CD4-positive, CD25-positive, alpha-beta regulatory T cell (primary cell): ENCODE measurements around the gene CERS4. TPM values are rescaled to one million over a fixed set of nuclear protein-coding genes. Genes with fewer than 3 reads are reported as not detected.

ENCODE experiments used
- ATAC-seq, 2 donors: fragments of 150-1000 bp; cut with Tn5 transposase; one replicate each; pipeline ENCODE4 v1.10.0; 2021; ENCODE audit warnings: low read depth in 2 of 2, moderate number of reproducible peaks in 2 of 2, moderate library complexity in 1 of 2
- DNase-seq, 3 donors: peaks; one replicate each; pipeline versions ENCODE4 v3.0.0 to v3.0.0-alpha.2; 2012 to 2022; ENCODE audit warnings: mixed read lengths in 1 of 3
- H3K27ac ChIP-seq: one replicate; pipeline ENCODE4 v1.7.0; 2013; ENCODE audit warnings: mild to moderate bottlenecking, low read length; ENCODE audit not compliant: insufficient read depth, poor library complexity, severe bottlenecking
- H3K27me3 ChIP-seq: one replicate; pipeline ENCODE4 v1.7.0; 2013; ENCODE audit warnings: low read length; ENCODE audit not compliant: control insufficient read depth, insufficient read depth
- H3K36me3 ChIP-seq: one replicate; pipeline ENCODE4 v1.7.0; 2013; ENCODE audit warnings: mild to moderate bottlenecking, low read length, moderate library complexity; ENCODE audit not compliant: control insufficient read depth, insufficient read depth
- H3K4me1 ChIP-seq: 2 replicates; pipeline ENCODE4 v1.7.0; 2013; ENCODE audit warnings: mild to moderate bottlenecking, low read length; ENCODE audit not compliant: insufficient read depth, control insufficient read depth, poor library complexity, severe bottlenecking
- H3K4me3 ChIP-seq: one replicate; pipeline ENCODE4 v1.7.0; 2013; ENCODE audit warnings: low read depth, mild to moderate bottlenecking, low read length, moderate library complexity
- H3K9me3 ChIP-seq, 2 experiments: 1 replicate in 1 of 2; 2 replicates in 1 of 2; pipeline ENCODE4 v1.7.0; 2013; ENCODE audit warnings: low read length in 2 of 2, mild to moderate bottlenecking in 1 of 2, moderate library complexity in 1 of 2; ENCODE audit not compliant: control insufficient read depth in 2 of 2
- H3K27ac Mint-ChIP-seq, 3 donors: one replicate each; pipeline ENCODE4 v1.8.0; 2020 to 2022; ENCODE audit warnings: mild to moderate bottlenecking in 3 of 3, mixed read lengths in 3 of 3, moderate library complexity in 2 of 3
- H3K27me3 Mint-ChIP-seq: one replicate; pipeline ENCODE4 v1.8.0; 2022; ENCODE audit warnings: mild to moderate bottlenecking, mixed read lengths
- H3K36me3 Mint-ChIP-seq: one replicate; pipeline ENCODE4 v1.8.0; 2020; ENCODE audit warnings: mixed read lengths
- H3K4me1 Mint-ChIP-seq, 4 donors: one replicate each; pipeline ENCODE4 v1.8.0; 2020 to 2022; ENCODE audit warnings: mixed read lengths in 4 of 4, mild to moderate bottlenecking in 1 of 4
- H3K4me3 Mint-ChIP-seq, 4 donors: one replicate each; pipeline ENCODE4 v1.8.0; 2020 to 2022; ENCODE audit warnings: mild to moderate bottlenecking in 4 of 4, mixed read lengths in 4 of 4, moderate library complexity in 3 of 4
- H3K9me3 Mint-ChIP-seq, 7 donors: one replicate each; pipeline ENCODE4 v1.8.0; 2020 to 2022; ENCODE audit warnings: mixed read lengths in 7 of 7, mild to moderate bottlenecking in 3 of 7, moderate library complexity in 2 of 7
- polyA plus RNA-seq, 4 donors: library from polyadenylated mRNA; unstranded; fragments of 300-500 nt; fragmentation: Illumina TruSeq; gene quantifications; one replicate each; pipeline ENCODE4 v1.2.3, GENCODE V29; 2021
- total RNA-seq: library from RNA; stranded (reverse); gene quantifications from one replicate; pipeline ENCODE4 v1.2.3, GENCODE V29; 2022

Gene CERS4
- total and polyA plus RNA-seq, 5 donors from 2014 or later = 10.1 to 20.2 (median 14.2) TPM

GRCh38 chr19:8304841-8305621 lies 95.9 kb downstream of the CERS4 start:
- Mint-ChIP-seq H3K36me3 (no peaks in the 10 kb centered on the region), H3K27me3 (no peaks in the 10 kb centered on the region), H3K4me3 (peak overlapping the region in 2 of 4 donors; percentile 29 to 75), H3K4me1 (peaks cover 12 to 44% (median 19%) of the 10 kb centered on the region in 4 donors), H3K9me3 (peaks cover 0 to 1% (median 0%) of the 10 kb centered on the region in 7 donors), H3K27ac (no peak overlapping the region)
- H3K4me1 ChIP-seq = peaks cover 40% of the 10 kb centered on the region
- H3K27ac ChIP-seq = no peak overlapping the region
- ATAC-seq (no peak), DNase-seq (peak in 1 of 3 donors; percentile 1)
- peaks cover 4% of the 10 kb centered on the region for H3K36me3 ChIP-seq
- no peaks in the 10 kb centered on the region for H3K27me3 ChIP-seq
- no peak overlapping the region for H3K4me3 ChIP-seq
- no peaks in the 10 kb centered on the region for H3K9me3 ChIP-seq

GRCh38 chr19:8305798-8306197 lies 96.6 kb downstream of the CERS4 start:
- DNase-seq (peak in 1 of 3 donors; percentile 0), ATAC-seq (no peak)
- H3K27me3 ChIP-seq = no peaks in the 10 kb centered on the region
- no peak overlapping the region for H3K4me3 ChIP-seq
- Mint-ChIP-seq H3K36me3 (no peaks in the 10 kb centered on the region), H3K4me3 (peak overlapping the region in 3 of 4 donors; percentile 75 to 99 (median 92)), H3K9me3 (peaks cover 0 to 1% (median 0%) of the 10 kb centered on the region in 7 donors), H3K27ac (peak overlapping the region in 2 of 3 donors; percentile 84 to 85), H3K27me3 (no peaks in the 10 kb centered on the region), H3K4me1 (peaks cover 12 to 44% (median 19%) of the 10 kb centered on the region in 4 donors)
- H3K4me1 ChIP-seq = peaks cover 40% of the 10 kb centered on the region
- no peaks in the 10 kb centered on the region for H3K9me3 ChIP-seq
- peaks cover 7% of the 10 kb centered on the region for H3K36me3 ChIP-seq
- H3K27ac ChIP-seq = no peak overlapping the region

GRCh38 chr19:8306235-8307054 lies 97.3 kb downstream of the CERS4 start:
- H3K4me3 ChIP-seq = peak overlapping the region; percentile 32
- peaks cover 40% of the 10 kb centered on the region for H3K4me1 ChIP-seq
- peak in 1 of 3 donors; percentile 1 for DNase-seq
- ATAC-seq = no peak
- no peaks in the 10 kb centered on the region for H3K9me3 ChIP-seq
- peaks cover 0 to 1% (median 0%) of the 10 kb centered on the region in 7 donors for H3K9me3 Mint-ChIP-seq
- no peaks in the 10 kb centered on the region for H3K27me3 Mint-ChIP-seq
- peak overlapping the region in 2 of 3 donors; percentile 95 for H3K27ac Mint-ChIP-seq
- H3K27me3 ChIP-seq = no peaks in the 10 kb centered on the region
- H3K4me1 Mint-ChIP-seq = peaks cover 12 to 46% (median 19%) of the 10 kb centered on the region in 4 donors
- peak overlapping the region; percentile 92 to 99 (median 94) for H3K4me3 Mint-ChIP-seq
- peaks cover 13% of the 10 kb centered on the region for H3K36me3 ChIP-seq
- H3K36me3 Mint-ChIP-seq = no peaks in the 10 kb centered on the region
- peak overlapping the region; percentile 82 for H3K27ac ChIP-seq

- ATAC-seq = no peak
- peaks cover 12 to 46% (median 19%) of the 10 kb centered on the region in 4 donors for H3K4me1 Mint-ChIP-seq
- peaks cover 0 to 1% (median 0%) of the 10 kb centered on the region in 7 donors for H3K9me3 Mint-ChIP-seq
- peak overlapping the region; percentile 82 for H3K27ac ChIP-seq
- peak overlapping the region; percentile 92 to 99 (median 94) for H3K4me3 Mint-ChIP-seq
- H3K27me3 Mint-ChIP-seq = no peaks in the 10 kb centered on the region
- peaks cover 13% of the 10 kb centered on the region for H3K36me3 ChIP-seq
- H3K27me3 ChIP-seq = no peaks in the 10 kb centered on the region
- no peaks in the 10 kb centered on the region for H3K9me3 ChIP-seq
- H3K36me3 Mint-ChIP-seq = no peaks in the 10 kb centered on the region
- peak in 1 of 3 donors; percentile 1 for DNase-seq
- peak overlapping the region; percentile 94 for H3K4me3 ChIP-seq
- H3K27ac Mint-ChIP-seq = peak overlapping the region; percentile 92 to 95 (median 95)
- H3K4me1 ChIP-seq = peaks cover 40% of the 10 kb centered on the region
Measured at GRCh38 chr19:8307400-8307964, 98.3 kb downstream of the CERS4 start.

GRCh38 chr19:8307965-8308866 lies 99.0 kb downstream of the CERS4 start, which contains the start of gene CD320:
CD320 (minus strand) TSS chr19:8308358; CDS start chr19:8308290, 68 bp downstream.
- DNase-seq (peak; percentile 79 to 93 (median 90)), ATAC-seq (peak; percentile 91 to 94)
- peaks cover 12 to 46% (median 19%) of the 10 kb centered on the region in 4 donors for H3K4me1 Mint-ChIP-seq
- peak within 1 kb of the TSS; percentile 92 to 99 (median 94) for H3K4me3 Mint-ChIP-seq
- H3K9me3 Mint-ChIP-seq = peaks cover 0 to 1% (median 0%) of the 10 kb centered on the region in 7 donors
- Histone ChIP-seq H3K27me3 (no peaks in the 10 kb centered on the region), H3K4me1 (peaks cover 40% of the 10 kb centered on the region), H3K4me3 (peak within 1 kb of the TSS; percentile 94), H3K27ac (peak within 1 kb of the TSS; percentile 82), H3K36me3 (peaks cover 11% of the 10 kb centered on the region), H3K9me3 (no peaks in the 10 kb centered on the region)
- H3K27me3 Mint-ChIP-seq = no peaks in the 10 kb centered on the region
- H3K27ac Mint-ChIP-seq = peak within 1 kb of the TSS; percentile 92 to 95 (median 95)
- no peaks in the 10 kb centered on the region for H3K36me3 Mint-ChIP-seq

- no peak for ATAC-seq
- H3K4me1 ChIP-seq = peaks cover 40% of the 10 kb centered on the region
- no peak for DNase-seq
- no peaks in the 10 kb centered on the region for H3K27me3 ChIP-seq
- peaks cover 12 to 46% (median 19%) of the 10 kb centered on the region in 4 donors for H3K4me1 Mint-ChIP-seq
- peak overlapping the region; percentile 94 for H3K4me3 ChIP-seq
- H3K4me3 Mint-ChIP-seq = peak overlapping the region; percentile 92 to 99 (median 94)
- peak overlapping the region; percentile 82 for H3K27ac ChIP-seq
- H3K27me3 Mint-ChIP-seq = no peaks in the 10 kb centered on the region
- H3K36me3 ChIP-seq = peaks cover 14% of the 10 kb centered on the region
- H3K27ac Mint-ChIP-seq = peak overlapping the region; percentile 48 to 95 (median 91)
- peaks cover 0 to 1% (median 0%) of the 10 kb centered on the region in 7 donors for H3K9me3 Mint-ChIP-seq
- H3K9me3 ChIP-seq = no peaks in the 10 kb centered on the region
- no peaks in the 10 kb centered on the region for H3K36me3 Mint-ChIP-seq
Measured at GRCh38 chr19:8308891-8309291, 99.7 kb downstream of the CERS4 start.
